ENCODE results near the gene FNDC11.
"Not testable (repeated sequence)": the region's sequence is repeated elsewhere in the genome, so short reads cannot be mapped to it uniquely, and the experiment has no call there.

The FNDC11 gene

GRCh38 chr20:63552481-63553249 lies 1.3 kb upstream of the FNDC11 start:
- DNase-seq (ENCODE audit: low read depth in 2 of 2, low spot score in 1 of 2): no peak

GRCh38 chr20:63553251-63553932 lies 567 bp upstream of the FNDC11 start:
- DNase-seq (ENCODE audit: low read depth in 2 of 2, low spot score in 1 of 2): peak; percentile 63 to 77

- DNase-seq (ENCODE audit: low read depth in 2 of 2, low spot score in 1 of 2): no peak
These were observed 661 bp downstream of the FNDC11 start for GRCh38 chr20:63554361-63555278.

- no peak for DNase-seq (ENCODE audit: low read depth in 2 of 2, low spot score in 1 of 2)
These were observed 1.9 kb downstream of the FNDC11 start for GRCh38 chr20:63555661-63556381.

GRCh38 chr20:63556873-63557478 lies 3.0 kb downstream of the FNDC11 start:
- no peak for DNase-seq (ENCODE audit: low read depth in 2 of 2, low spot score in 1 of 2)

- DNase-seq (ENCODE audit: low read depth in 2 of 2, low spot score in 1 of 2): no peak
These were observed 3.5 kb downstream of the FNDC11 start for GRCh38 chr20:63557481-63557891.

- no peak for DNase-seq (ENCODE audit: low read depth in 2 of 2, low spot score in 1 of 2)
These were observed 5.0 kb downstream of the FNDC11 start for GRCh38 chr20:63558804-63559484.

GRCh38 chr20:63559485-63560332 lies 5.8 kb downstream of the FNDC11 start:
- not testable (repeated sequence) for DNase-seq (ENCODE audit: low read depth in 2 of 2, low spot score in 1 of 2)

- DNase-seq (ENCODE audit: low read depth in 2 of 2, low spot score in 1 of 2): no peak
These were observed 6.4 kb downstream of the FNDC11 start for GRCh38 chr20:63560333-63560805.

GRCh38 chr20:63560856-63561609 lies 7.1 kb downstream of the FNDC11 start:
- DNase-seq (ENCODE audit: low read depth in 2 of 2, low spot score in 1 of 2): no peak

- no peak for DNase-seq (ENCODE audit: low read depth in 2 of 2, low spot score in 1 of 2)
These were observed 7.9 kb downstream of the FNDC11 start for GRCh38 chr20:63561624-63562396.

- DNase-seq (ENCODE audit: low read depth in 2 of 2, low spot score in 1 of 2): no peak
These were observed 8.7 kb downstream of the FNDC11 start for GRCh38 chr20:63562461-63563224.

GRCh38 chr20:63563225-63563935 lies 9.4 kb downstream of the FNDC11 start:
- no peak for DNase-seq (ENCODE audit: low read depth in 2 of 2, low spot score in 1 of 2)

- DNase-seq (ENCODE audit: low read depth in 2 of 2, low spot score in 1 of 2): no peak
These were observed 10.3 kb downstream of the FNDC11 start for GRCh38 chr20:63564036-63564810.

GRCh38 chr20:63565021-63565698 lies 11.2 kb downstream of the FNDC11 start:
- DNase-seq (ENCODE audit: low read depth in 2 of 2, low spot score in 1 of 2): no peak

All from stimulated activated CD8-positive, alpha-beta memory T cell treated with anti-CD3 and anti-CD28 coated beads, Interleukin-4, amount 100 ng/mL, for 4 hours (primary cell).